Activated CD8-positive, alpha-beta memory T cell treated with anti-CD3 and anti-CD28 coated beads for 48 hours (primary cell): ENCODE data around the gene PDIK1L.
"Not testable (repeated sequence)": the region's sequence is repeated elsewhere in the genome, so short reads cannot be mapped to it uniquely, and the experiment has no call there.

Experiments
- DNase-seq, 3 experiments: peaks; one replicate each; pipeline ENCODE4 v3.0.0-alpha.2; 2020; ENCODE audit warnings: low read depth in 2 of 3, low spot score in 2 of 3

The PDIK1L gene

DNA sequence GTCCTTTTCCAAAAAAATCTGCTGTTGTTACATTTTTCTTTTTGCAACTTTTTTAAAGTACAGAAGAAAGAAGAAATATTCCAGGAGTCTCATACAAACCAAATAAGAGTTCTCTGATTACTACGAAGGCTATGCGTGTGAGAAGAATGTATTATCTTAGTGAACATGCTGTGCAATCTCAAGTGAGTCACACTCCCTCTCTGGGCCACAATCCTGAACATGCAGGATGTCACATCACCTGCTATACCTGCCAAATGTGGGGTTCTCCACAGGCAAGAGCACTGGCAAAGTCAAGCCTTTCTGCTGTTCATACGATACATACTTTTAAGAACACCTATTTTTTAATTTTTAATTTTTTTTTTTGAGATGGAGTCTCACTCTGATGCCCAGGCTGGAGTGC is 22.5 kb upstream of the PDIK1L start:
- DNase-seq: no peak

DNA sequence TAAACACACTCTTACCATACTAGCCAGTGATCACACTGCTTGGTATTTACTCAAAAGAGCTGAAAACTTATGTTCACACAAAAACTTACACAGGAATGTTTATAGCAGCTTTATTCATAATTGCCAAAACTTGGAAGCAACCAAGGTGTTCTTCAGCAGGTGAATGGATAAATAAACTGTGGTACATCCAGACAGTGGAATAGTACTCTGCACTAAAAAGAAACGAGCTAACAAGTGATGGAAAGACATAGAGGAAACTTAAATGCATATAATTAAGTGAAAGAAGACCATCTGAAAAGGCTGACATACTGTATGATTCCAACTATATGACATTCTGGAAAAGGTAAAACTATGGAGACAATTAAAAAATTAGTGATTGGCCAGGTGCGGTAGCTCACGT is 20.7 kb upstream of the PDIK1L start:
- DNase-seq: no peak

DNA sequence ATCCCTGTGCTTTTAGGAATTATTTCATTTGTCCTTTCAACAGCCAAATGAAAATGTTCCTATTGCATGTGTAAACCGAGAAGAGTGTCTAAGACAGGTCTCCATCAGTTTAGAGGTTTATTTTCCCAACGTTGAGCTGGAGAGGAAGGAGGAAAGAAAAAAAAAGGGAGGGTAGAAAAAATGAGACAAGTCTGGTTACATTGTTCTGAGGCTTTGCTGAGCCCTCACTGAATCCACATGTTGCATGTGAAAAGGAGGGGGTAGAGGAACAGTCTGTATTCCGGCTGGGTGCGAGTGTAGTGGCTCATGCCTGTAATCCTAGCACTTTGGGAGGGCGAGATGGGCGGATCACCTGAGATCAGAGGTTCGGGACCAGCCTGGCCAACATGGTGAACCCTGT is 19.2 kb upstream of the PDIK1L start:
- no peak for DNase-seq

DNA sequence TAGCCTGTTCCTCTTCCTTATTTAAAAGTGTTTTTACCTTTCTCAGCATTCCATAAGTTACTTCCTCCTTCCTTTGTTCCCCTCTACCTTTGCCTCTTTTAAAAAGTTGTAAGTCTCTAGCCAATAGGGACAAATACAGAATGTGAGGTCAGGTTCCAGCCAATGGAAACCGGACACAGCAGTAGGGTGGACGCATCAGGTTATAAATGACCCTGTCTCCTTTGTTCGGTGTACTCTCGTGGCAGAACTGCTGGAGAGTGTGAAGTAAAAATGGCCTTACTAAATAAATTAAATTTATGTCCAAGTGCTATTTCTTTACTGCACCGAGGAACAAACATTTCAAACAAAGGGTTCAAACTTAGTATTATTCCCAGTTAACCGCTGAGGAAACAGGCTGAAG is 18.1 kb upstream of the PDIK1L start:
- not testable (repeated sequence) for DNase-seq

DNA sequence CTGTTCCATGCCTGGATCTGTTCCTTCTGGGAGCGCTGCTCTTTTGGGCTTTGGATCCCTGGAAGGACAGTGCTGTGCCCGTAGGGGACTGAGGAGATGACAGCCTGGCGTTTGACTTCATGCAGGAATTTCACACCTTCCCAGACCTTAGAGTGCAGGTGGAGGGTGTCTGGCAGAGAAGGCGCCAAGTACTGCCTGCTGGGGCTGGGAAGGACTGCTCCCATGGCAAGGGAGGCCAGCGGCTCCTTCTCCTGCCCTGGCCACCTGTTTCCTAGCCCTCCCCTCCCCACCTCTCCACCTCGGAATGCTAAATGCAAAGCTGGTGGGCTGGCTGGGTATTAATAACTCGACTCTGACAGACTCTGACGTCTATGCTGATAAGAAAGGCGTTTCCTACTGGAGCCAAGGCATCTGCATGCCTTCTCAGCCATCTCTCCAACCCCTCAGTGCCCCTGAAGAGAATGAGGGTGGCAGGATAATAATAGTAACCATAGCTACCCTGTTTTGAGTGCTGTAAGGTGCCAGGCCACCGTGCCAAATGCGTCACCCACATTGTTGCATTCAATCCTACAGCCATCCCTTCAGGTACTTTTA is 17.5 kb upstream of the PDIK1L start:
- DNase-seq: no peak

- DNase-seq: no peak
These were observed 16.8 kb upstream of the PDIK1L start for GRCh38 chr1:26094677-26095383.

- no peak for DNase-seq
These were observed 15.2 kb upstream of the PDIK1L start for GRCh38 chr1:26096471-26096870.

GRCh38 chr1:26097696-26098095 is 13.9 kb upstream of the PDIK1L start:
- no peak for DNase-seq

GRCh38 chr1:26098602-26099001 is 13.0 kb upstream of the PDIK1L start:
- DNase-seq: no peak

GRCh38 chr1:26099780-26100179 is 11.8 kb upstream of the PDIK1L start:
- DNase-seq: no peak

DNA sequence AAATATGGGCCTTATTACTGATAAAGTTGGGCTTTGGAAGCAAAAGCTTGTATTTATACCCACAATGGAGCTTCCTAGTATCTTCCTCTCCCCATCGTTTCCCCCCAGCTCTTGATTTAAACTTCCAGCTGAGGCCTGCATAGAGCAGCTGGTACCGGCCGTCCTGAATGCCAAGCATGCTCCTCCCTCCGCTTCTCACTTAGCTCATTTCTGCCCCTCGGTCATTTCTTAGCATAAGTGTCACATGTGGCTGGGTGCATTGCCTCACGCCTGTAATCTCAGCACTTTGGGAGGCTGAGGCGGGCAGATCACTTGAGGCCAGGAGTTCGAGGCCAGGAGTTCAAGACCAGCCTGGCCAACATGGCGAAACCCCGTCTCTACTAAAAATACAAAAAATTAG is 11.4 kb upstream of the PDIK1L start:
- not testable (repeated sequence) for DNase-seq

- no peak for DNase-seq
These were observed 9.5 kb upstream of the PDIK1L start for GRCh38 chr1:26102119-26102518.

DNA sequence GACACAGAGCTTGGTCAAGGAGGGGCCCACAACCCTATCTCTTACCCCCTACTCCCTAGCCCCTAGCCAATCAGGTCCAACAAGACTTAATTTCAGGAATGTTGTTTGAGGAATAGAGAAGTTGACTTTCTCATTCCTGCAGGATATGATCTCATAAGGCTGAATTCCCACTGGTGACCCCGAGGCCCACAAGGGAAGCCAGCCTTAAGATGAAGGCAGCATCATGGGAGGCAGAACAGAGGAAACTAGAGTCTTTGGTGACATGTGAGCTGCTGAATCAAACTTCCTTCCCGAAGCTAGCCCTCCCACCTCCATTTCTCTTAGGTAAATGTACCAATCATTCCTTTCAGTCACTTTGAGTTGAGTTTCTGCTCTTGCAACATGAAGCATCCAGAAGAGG is 9.1 kb upstream of the PDIK1L start:
- DNase-seq: no peak

- not testable (repeated sequence) for DNase-seq
These were observed 6.4 kb upstream of the PDIK1L start for GRCh38 chr1:26105226-26105548.

DNA sequence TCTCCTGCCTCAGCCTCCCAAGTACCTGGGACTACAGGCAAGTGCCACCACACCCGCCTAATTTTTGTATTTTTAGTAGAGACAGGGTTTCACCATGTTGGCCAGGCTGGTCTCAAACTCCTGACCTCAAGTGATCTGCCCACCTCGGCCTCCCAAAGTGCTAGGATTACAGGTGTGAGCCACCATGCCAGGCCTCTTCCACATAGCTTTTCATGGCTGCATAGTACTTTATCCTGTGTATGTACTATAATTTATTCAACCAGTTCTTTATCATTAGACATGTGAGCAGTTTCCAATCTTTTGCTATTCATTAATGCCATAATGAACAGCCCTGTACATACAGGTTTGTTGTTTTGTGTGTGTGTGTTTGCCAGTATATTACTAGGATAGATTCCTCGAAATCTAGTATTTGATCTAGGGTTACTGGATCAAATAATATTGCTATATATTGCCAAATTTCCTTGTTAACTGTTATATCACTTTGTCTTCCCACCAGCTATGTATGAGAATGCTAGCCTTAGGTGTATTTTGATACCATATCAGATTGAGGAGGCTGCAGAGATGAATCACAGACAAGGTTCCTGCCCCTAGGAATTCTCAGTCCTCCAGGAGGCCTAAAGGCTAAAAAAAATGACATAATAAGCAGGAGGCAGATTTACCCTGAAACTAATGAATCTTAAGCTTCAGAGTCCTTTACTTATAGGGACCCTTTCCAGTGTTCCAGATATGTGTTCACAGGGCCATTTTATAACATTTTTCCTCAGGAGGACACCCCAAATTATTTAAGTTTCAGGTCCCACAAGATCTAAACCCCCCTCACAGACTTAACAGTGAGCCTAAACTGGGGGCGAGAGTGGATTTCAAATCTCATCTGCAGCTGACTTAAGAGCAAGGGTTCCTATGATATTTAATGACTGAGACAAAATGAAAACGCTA is 2.1 kb upstream of the PDIK1L start:
- DNase-seq: no peak

DNA sequence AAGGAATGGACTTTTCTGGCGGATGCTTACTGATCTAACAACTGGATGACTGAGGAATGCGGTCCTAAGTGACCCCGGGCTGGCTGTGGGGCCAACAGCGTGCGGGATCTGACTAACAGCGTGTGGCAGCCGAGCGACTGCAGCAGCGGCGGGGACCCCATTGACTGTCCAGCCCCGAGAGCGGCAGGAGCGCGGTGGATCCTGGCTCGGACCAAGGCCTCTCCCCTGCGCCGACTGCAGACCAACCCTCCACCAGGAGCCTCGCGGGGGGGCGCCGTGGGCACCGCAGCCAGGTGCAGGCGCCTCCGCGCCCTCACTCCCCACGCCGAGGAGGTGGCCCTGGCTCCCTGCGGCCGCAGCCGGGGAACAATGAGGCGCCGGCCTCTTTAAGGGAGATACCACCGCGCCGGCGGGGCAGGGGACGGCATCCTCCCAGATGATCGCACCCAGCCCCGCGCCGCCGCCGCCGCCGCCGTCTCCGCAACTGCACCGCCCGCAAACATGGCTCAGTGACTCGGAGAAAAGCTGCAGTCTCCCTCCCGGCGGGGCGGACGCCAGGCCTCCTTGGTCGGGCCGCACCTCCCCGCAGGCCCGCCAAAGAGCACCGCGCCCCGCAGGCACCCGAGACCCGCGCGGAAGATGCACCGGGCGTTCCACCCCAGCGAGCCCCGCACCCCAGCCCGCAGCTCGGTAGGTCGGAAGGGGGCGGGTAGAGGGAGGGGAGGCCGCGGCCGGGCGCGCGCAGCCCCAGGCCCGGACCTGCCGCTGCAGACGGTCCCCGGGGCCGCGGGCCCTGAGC is 694 bp upstream of the PDIK1L start:
- DNase-seq: peak; percentile 37 to 43 (median 42)

GRCh38 chr1:26112407-26112775 is 767 bp downstream of the PDIK1L start:
- no peak for DNase-seq

- DNase-seq: no peak
These were observed 2.7 kb downstream of the PDIK1L start for GRCh38 chr1:26114165-26114927.

DNA sequence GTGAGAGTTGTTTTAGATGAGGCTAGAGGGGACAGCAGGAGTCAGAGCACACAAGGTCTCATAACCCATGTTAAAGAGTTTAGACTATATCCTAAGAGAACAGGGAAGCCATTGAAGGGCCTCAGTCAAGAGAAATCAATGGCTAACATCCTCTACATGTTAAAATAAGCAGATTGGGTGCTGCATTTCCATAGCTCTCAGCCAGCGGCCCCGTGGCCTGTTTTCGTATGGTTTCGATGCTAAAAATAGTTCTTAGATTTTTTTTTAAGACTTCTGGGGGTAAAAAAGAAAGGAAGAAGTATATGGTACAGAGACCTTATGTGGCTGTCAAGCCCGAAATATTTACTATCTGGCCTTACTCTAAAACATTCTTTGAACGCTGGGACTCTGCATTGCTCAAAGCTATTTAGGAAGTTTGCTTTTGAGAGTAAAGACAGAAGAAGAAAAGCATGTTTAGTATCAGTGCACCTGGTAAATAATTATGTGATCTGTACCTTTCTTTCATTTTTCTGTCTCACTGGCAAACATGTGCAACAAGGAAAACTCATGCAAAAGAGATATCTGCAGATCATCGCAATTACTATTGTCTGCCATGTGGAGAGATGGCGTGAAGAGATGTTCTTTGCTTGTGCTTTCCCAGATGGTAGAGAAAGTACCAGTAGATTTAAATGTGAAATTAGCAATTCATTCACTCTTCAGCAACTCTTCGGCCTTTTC is 8.4 kb downstream of the PDIK1L start:
- no peak for DNase-seq
